Lower leg skin (tissue), 3 donors: ENCODE measurements around the gene PEX16.

Source experiments
- CTCF ChIP-seq, 3 donors: fragments of 450-650 bp; IDR thresholded peaks; one replicate each; pipeline ENCODE4 v1.5.1; 2016; ENCODE audit warnings: antibody characterized with exemption in 3 of 3, mild to moderate bottlenecking in 3 of 3, moderate library complexity in 2 of 3
- POLR2A ChIP-seq, 2 donors: fragments of 450-650 bp; IDR thresholded peaks; one replicate each; pipeline ENCODE4 v1.6.1; 2016 to 2017; ENCODE audit warnings: antibody characterized with exemption in 2 of 2, mild to moderate bottlenecking in 1 of 2, moderate library complexity in 1 of 2

- no peak for TF ChIP-seq CTCF (IDR thresholded peaks at IDR 0.05)
- TF ChIP-seq POLR2A (IDR thresholded peaks at IDR 0.05), result no peak
Observed at GRCh38 chr11:45886816-45887520, 30.7 kb downstream of the PEX16 start.
